Suprapubic skin (tissue), 4 donors: Measurements from ENCODE around the gene FILIP1L. TPM values are rescaled to one million over a fixed set of nuclear protein-coding genes. Genes with fewer than 3 reads are reported as not detected.

ENCODE experiments used
- DNase-seq, 2 donors: peaks; one replicate each; pipeline ENCODE4 v3.0.0-alpha.2; 2019; ENCODE audit warnings: low spot score in 2 of 2
- H3K27ac ChIP-seq: fragments of 200-600 bp; sonication (generic); one replicate; pipeline ENCODE4 v1.5.1; 2019
- H3K27me3 ChIP-seq: fragments of 200-600 bp; sonication (generic); one replicate; pipeline ENCODE4 v1.5.1; 2019
- H3K36me3 ChIP-seq: fragments of 200-600 bp; sonication (generic); one replicate; pipeline ENCODE4 v1.5.1; 2019
- H3K4me1 ChIP-seq: fragments of 200-600 bp; sonication (generic); one replicate; pipeline ENCODE4 v1.5.1; 2019
- H3K4me3 ChIP-seq: fragments of 200-600 bp; sonication (generic); one replicate; pipeline ENCODE4 v1.5.1; 2019; ENCODE audit warnings: mild to moderate bottlenecking
- H3K9me3 ChIP-seq: fragments of 200-600 bp; sonication (generic); one replicate; pipeline ENCODE4 v1.5.1; 2019
- EP300 ChIP-seq: sonication (generic); formaldehyde crosslinking; IDR thresholded peaks from one replicate; pipeline ENCODE4 v1.6.1; 2017; ENCODE audit warnings: antibody characterized with exemption
- POLR2A ChIP-seq, 2 donors: fragments of 450-650 bp; IDR thresholded peaks; one replicate each; pipeline ENCODE4 v1.6.1; 2017; ENCODE audit warnings: antibody characterized with exemption in 2 of 2, mild to moderate bottlenecking in 2 of 2, moderate library complexity in 2 of 2
- POLR2AphosphoS5 ChIP-seq, 3 donors: sonication (generic); formaldehyde crosslinking; IDR thresholded peaks; one replicate each; pipeline ENCODE4 v1.6.1; 2017; ENCODE audit warnings: antibody characterized with exemption in 3 of 3
- WGBS: methylation state at CpG from one replicate; pipeline ENCODE4 v1.1.5; 2018; 5-methylcytosine and 5-hydroxymethylcytosine counted together
- total RNA-seq, 4 donors: library from RNA; depleted of rRNA; stranded (reverse); fragments of >200 nt; gene quantifications; one replicate each; pipeline ENCODE4 v1.1.0, GENCODE V29; 2016
- TF ChIP-seq, protein P1 (sequence below), 2 donors: fragments of 200-600 bp in 1 of 2; fragments of 450-650 bp in 1 of 2; sonication (generic) in 1 of 2; IDR thresholded peaks; one replicate each; pipeline ENCODE4 v1.5.1; 2016 to 2019; ENCODE audit warnings: antibody characterized with exemption in 2 of 2, mild to moderate bottlenecking in 1 of 2, moderate library complexity in 1 of 2

Gene FILIP1L
- total RNA-seq, 4 donors from 2014 or later = 14.0 to 19.9 (median 15.9) TPM

DNA sequence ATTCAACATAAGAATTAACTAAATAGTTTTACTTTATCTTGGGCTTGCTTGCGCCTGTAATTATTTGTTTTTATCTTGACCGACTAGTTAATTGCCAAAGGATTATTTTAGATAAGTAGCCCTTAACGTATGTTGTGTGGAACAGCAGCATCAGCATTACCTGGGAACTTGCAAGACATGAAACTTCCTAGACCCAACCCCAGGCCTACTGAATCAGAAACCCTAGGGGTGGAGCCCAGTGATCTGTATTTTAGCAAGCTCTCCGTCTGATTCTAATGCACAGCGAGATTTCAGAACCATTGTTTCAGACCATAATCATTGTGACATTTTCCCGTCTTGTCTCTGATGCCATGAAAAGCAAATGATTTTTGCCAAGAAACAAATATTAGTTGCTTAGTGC lies 31.1 kb downstream of the FILIP1L start:
- no peaks in the 10 kb centered on the region for H3K36me3 ChIP-seq
- H3K4me3 ChIP-seq = no peak overlapping the region
- H3K27me3 ChIP-seq = no peaks in the 10 kb centered on the region
- H3K9me3 ChIP-seq = no peaks in the 10 kb centered on the region
- WGBS = 94% methylated on average over 6 of the region's 6 CpGs
- H3K27ac ChIP-seq = no peak overlapping the region
- H3K4me1 ChIP-seq = no peaks in the 10 kb centered on the region
- DNase-seq = no peak
- TF ChIP-seq POLR2AphosphoS5 (IDR thresholded peaks at IDR 0.05) (no peak), POLR2A (IDR thresholded peaks at IDR 0.05) (no peak), EP300 (no peak)
- TF ChIP-seq, protein P1, sequence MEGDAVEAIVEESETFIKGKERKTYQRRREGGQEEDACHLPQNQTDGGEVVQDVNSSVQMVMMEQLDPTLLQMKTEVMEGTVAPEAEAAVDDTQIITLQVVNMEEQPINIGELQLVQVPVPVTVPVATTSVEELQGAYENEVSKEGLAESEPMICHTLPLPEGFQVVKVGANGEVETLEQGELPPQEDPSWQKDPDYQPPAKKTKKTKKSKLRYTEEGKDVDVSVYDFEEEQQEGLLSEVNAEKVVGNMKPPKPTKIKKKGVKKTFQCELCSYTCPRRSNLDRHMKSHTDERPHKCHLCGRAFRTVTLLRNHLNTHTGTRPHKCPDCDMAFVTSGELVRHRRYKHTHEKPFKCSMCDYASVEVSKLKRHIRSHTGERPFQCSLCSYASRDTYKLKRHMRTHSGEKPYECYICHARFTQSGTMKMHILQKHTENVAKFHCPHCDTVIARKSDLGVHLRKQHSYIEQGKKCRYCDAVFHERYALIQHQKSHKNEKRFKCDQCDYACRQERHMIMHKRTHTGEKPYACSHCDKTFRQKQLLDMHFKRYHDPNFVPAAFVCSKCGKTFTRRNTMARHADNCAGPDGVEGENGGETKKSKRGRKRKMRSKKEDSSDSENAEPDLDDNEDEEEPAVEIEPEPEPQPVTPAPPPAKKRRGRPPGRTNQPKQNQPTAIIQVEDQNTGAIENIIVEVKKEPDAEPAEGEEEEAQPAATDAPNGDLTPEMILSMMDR (IDR thresholded peaks at IDR 0.05) = no peak

DNA sequence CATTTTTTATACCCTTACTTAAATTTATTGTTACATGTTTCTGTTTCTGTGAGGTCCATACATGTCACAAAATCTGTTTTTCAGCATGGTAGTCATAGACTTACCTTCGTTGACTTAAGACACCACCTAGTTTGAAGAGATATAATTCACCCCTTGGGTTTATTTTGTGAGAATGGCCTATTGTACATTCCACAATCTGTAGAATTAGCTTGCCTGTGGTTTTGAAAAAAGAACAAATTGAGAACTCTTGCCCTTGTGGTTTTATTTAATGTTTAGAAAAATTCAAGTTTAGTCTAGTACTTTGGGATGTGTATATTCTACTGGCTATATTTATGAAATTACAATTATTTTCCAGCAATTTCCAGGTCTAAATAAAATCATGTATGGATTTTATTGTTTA lies 31.6 kb downstream of the FILIP1L start:
- Histone ChIP-seq H3K9me3 (no peaks in the 10 kb centered on the region), H3K4me3 (no peak overlapping the region), H3K27ac (no peak overlapping the region), H3K4me1 (no peaks in the 10 kb centered on the region), H3K36me3 (no peaks in the 10 kb centered on the region), H3K27me3 (no peaks in the 10 kb centered on the region)
- TF ChIP-seq, protein P1 (IDR thresholded peaks at IDR 0.05) = no peak
- TF ChIP-seq EP300 = no peak
- TF ChIP-seq POLR2AphosphoS5 (IDR thresholded peaks at IDR 0.05) = no peak
- no peak for TF ChIP-seq POLR2A (IDR thresholded peaks at IDR 0.05)
- no peak for DNase-seq
- WGBS = 90% methylated on average over 1 of the region's 1 CpG

DNA sequence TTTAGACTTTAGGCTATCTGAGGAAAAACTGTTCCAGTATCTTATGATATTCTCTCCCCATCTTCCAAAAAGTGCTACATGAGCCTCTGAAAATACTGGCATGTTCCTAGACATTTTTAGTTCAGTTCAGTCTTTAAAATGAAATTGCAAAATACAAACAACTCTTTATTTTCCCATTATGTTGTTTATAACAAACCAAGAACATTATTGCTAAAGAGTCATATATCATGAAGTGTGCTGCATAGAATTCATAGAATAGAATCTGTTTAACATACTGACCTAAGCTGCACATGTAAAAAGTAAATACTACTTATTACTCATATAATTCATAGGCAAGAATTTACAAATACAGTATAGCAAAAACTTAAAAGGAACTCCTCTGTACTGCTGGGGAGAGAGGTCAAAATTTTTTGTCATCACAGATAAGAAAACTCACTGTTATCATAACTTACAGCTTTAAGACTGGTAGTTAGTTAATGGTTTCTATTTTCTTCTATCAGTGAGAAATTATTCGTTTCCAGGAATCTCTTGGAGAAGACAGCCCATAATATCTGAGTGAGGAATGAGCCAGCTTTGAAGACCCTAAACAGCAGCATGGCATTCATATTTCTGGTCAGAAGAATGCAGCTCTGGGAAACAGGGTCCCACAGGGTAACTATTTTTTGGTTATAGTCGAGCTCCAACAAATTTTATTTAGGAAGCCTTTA lies 32.2 kb downstream of the FILIP1L start:
- TF ChIP-seq, protein P1 (IDR thresholded peaks at IDR 0.05) = no peak
- TF ChIP-seq POLR2A (IDR thresholded peaks at IDR 0.05) = no peak
- no peak for TF ChIP-seq POLR2AphosphoS5 (IDR thresholded peaks at IDR 0.05)
- TF ChIP-seq EP300 = no peak
- Histone ChIP-seq H3K4me3 (no peak overlapping the region), H3K4me1 (no peaks in the 10 kb centered on the region), H3K27me3 (no peaks in the 10 kb centered on the region), H3K9me3 (no peaks in the 10 kb centered on the region), H3K36me3 (no peaks in the 10 kb centered on the region), H3K27ac (no peak overlapping the region)
- WGBS = 75% methylated on average over 2 of the region's 2 CpGs
- DNase-seq = no peak

DNA sequence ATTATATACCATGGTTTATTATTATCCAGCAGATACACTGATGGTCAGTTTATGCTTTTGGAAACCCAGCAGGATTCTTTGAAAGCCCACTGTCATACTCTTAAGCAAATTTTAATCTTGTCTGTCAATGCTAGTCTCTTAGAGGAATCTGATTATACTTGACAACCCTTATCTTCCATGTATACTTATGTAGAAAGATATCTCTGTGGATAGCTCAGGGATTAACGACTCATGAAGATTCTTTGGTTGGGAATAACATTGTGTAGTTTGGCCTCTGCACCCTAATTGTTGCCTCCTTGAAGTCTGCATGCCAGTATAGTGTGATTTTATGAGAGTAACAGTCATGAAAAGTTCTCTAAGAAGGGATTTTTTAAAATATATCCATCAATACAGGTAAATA lies 33.0 kb downstream of the FILIP1L start:
- H3K9me3 ChIP-seq = no peaks in the 10 kb centered on the region
- no peaks in the 10 kb centered on the region for H3K36me3 ChIP-seq
- H3K4me3 ChIP-seq = no peak overlapping the region
- DNase-seq = no peak
- TF ChIP-seq POLR2A (IDR thresholded peaks at IDR 0.05) (no peak), POLR2AphosphoS5 (IDR thresholded peaks at IDR 0.05) (no peak), EP300 (no peak)
- TF ChIP-seq, protein P1 (IDR thresholded peaks at IDR 0.05) = no peak
- H3K27me3 ChIP-seq = no peaks in the 10 kb centered on the region
- WGBS = 85% methylated on average over 1 of the region's 1 CpG
- H3K4me1 ChIP-seq = no peaks in the 10 kb centered on the region
- no peak overlapping the region for H3K27ac ChIP-seq

DNA sequence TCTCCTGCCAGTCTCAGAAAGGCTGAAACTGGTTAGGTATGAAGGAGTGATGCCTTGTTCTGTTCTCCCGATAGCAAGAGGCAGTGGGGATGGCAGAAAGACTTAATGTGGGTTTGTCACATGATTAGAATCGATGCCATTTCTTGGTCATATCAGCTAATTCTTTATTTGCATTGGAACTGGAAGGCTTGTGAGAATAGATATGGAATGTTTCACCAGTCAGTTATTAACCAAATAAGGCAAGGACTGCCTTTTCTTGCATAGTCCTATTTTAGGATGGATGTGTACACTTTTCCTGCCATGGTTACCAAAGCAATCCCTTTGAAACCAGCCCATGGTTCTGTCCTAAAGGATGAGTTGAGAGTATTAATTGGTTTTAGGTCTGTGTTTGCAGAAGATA lies 33.7 kb downstream of the FILIP1L start:
- Histone ChIP-seq H3K4me3 (no peak overlapping the region), H3K4me1 (no peaks in the 10 kb centered on the region), H3K9me3 (no peaks in the 10 kb centered on the region), H3K36me3 (no peaks in the 10 kb centered on the region), H3K27me3 (no peaks in the 10 kb centered on the region), H3K27ac (no peak overlapping the region)
- no peak for DNase-seq
- TF ChIP-seq EP300 (no peak), POLR2AphosphoS5 (IDR thresholded peaks at IDR 0.05) (no peak), POLR2A (IDR thresholded peaks at IDR 0.05) (no peak)
- TF ChIP-seq, protein P1 (IDR thresholded peaks at IDR 0.05) = no peak
- 96% methylated on average over 2 of the region's 2 CpGs for WGBS
